IMR-90 (cell line): ENCODE data around the gene COX17.

ENCODE experiments used
- CEBPB ChIP-seq: IDR thresholded peaks from 2 replicates; pipeline ENCODE4 v1.6.1; 2012; ENCODE audit warnings: low read depth, low read length, improper control_type of control experiment
- CHD1 ChIP-seq: IDR thresholded peaks from 2 replicates; pipeline ENCODE4 v1.6.1; 2012; ENCODE audit warnings: low read depth, low read length, improper control_type of control experiment
- CTCF ChIP-seq: conservative IDR thresholded peaks from 2 replicates; pipeline ENCODE4 v1.5.1; 2012; ENCODE audit warnings: mild to moderate bottlenecking, low read depth, low read length, improper control_type of control experiment
- FOS ChIP-seq: fragments of 150-350 bp; IDR thresholded peaks from 2 replicates; pipeline ENCODE4 v1.6.1; 2016; ENCODE audit warnings: low read depth, low read length
- MAFK ChIP-seq: IDR thresholded peaks from 2 replicates; pipeline ENCODE4 v1.6.1; 2012; ENCODE audit warnings: low read depth, low read length, improper control_type of control experiment
- MAZ ChIP-seq: IDR thresholded peaks from 2 replicates; pipeline ENCODE4 v1.6.1; 2012; ENCODE audit warnings: low read depth, mild to moderate bottlenecking, low read length, improper control_type of control experiment, moderate library complexity, borderline replicate concordance
- MXI1 ChIP-seq: IDR thresholded peaks from 2 replicates; pipeline ENCODE4 v1.6.1; 2012; ENCODE audit warnings: low read depth, mild to moderate bottlenecking, low read length, moderate library complexity, borderline replicate concordance
- NFE2L2 ChIP-seq: fragments of 150-350 bp; IDR thresholded peaks from 2 replicates; pipeline ENCODE4 v1.6.1; 2016; ENCODE audit warnings: low read depth, mild to moderate bottlenecking, low read length
- POLR2A ChIP-seq: IDR thresholded peaks from 2 replicates; pipeline ENCODE4 v1.6.1; 2012; ENCODE audit warnings: mild to moderate bottlenecking, low read depth, low read length
- RAD21 ChIP-seq: IDR thresholded peaks from 2 replicates; pipeline ENCODE4 v1.6.1; 2012; ENCODE audit warnings: low read length, improper control_type of control experiment
- RFX5 ChIP-seq: IDR thresholded peaks from 2 replicates; pipeline ENCODE4 v1.8.0; 2012; ENCODE audit warnings: low read depth, mild to moderate bottlenecking, low read length, moderate library complexity
- SMC3 ChIP-seq: fragments of 150-350 bp; IDR thresholded peaks from 2 replicates; pipeline ENCODE4 v1.6.1; 2016; ENCODE audit warnings: low read depth, mild to moderate bottlenecking, antibody characterized with exemption, low read length, moderate library complexity
- USF2 ChIP-seq: fragments of 150-350 bp; IDR thresholded peaks from 2 replicates; pipeline ENCODE4 v1.6.1; 2017; ENCODE audit warnings: mild to moderate bottlenecking, antibody characterized with exemption, low read length, low read depth

DNA sequence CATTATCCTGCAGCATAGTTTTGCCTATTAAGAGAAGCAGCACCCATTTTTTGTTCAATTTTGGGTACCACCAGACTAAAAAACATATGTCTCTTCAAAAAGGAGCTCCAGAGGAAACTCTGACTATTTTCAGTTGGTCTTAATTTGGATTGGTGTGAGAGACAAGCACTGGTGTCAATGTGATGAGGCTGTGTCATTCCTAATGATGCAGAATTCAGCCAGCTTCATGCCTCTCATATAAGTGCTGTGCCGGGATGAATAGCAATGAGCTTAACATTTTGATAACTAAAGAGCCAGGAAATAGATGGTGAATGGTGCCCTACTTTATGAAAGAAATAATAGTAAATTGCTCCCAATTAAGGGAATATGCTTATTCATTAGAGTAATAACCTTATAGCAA lies 32.7 kb downstream of the COX17 start:
- TF ChIP-seq NFE2L2 (no peak), CTCF (no peak), USF2 (no peak), RFX5 (no peak), POLR2A (no peak), MAZ (no peak), CHD1 (no peak), SMC3 (no peak), CEBPB (no peak), MAFK (no peak), FOS (no peak), MXI1 (no peak), RAD21 (no peak)
